Neural crest cell (in vitro differentiated cells): ENCODE data around the gene RNF220. TPM values are rescaled to one million over a fixed set of nuclear protein-coding genes. Genes with fewer than 3 reads are reported as not detected.

Experiments
- DNase-seq: peaks from one replicate; pipeline ENCODE4 v3.0.0; 2021; ENCODE audit warnings: low read depth, mixed read lengths, low spot score
- H3K27ac Mint-ChIP-seq: one replicate; pipeline ENCODE4 v1.8.0; 2021; ENCODE audit warnings: mild to moderate bottlenecking, mixed read lengths; ENCODE audit not compliant: unreplicated experiment
- H3K27me3 Mint-ChIP-seq: 2 replicates; pipeline ENCODE4 v1.8.0; 2021; ENCODE audit warnings: low read depth, mild to moderate bottlenecking, mixed read lengths
- H3K36me3 Mint-ChIP-seq: 2 replicates; pipeline ENCODE4 v1.8.0; 2021; ENCODE audit warnings: low read depth, mild to moderate bottlenecking, mixed read lengths
- H3K4me1 Mint-ChIP-seq: 2 replicates; pipeline ENCODE4 v1.8.0; 2021; ENCODE audit warnings: mixed read lengths
- H3K4me3 Mint-ChIP-seq: one replicate; pipeline ENCODE4 v1.8.0; 2021; ENCODE audit warnings: mild to moderate bottlenecking, mixed read lengths
- H3K9me3 Mint-ChIP-seq: 2 replicates; pipeline ENCODE4 v1.8.0; 2021; ENCODE audit warnings: mixed read lengths
- total RNA-seq: library from RNA; stranded (reverse); gene quantifications from 2 replicates; pipeline ENCODE4 v1.2.1, GENCODE V29; 2021
- TF ChIP-seq, protein P1 (sequence below): fragments of 200-600 bp; sonication (generic); conservative IDR thresholded peaks from 2 replicates; pipeline ENCODE4 v1.5.0; 2021; ENCODE audit warnings: antibody characterized with exemption, mild to moderate bottlenecking

RNF220 gene
- total RNA-seq, 1 donor from 2014 or later = 96.7 TPM

GRCh38 chr1:44609768-44610526, 204.9 kb downstream of the RNF220 start:
- TF ChIP-seq, protein P1, sequence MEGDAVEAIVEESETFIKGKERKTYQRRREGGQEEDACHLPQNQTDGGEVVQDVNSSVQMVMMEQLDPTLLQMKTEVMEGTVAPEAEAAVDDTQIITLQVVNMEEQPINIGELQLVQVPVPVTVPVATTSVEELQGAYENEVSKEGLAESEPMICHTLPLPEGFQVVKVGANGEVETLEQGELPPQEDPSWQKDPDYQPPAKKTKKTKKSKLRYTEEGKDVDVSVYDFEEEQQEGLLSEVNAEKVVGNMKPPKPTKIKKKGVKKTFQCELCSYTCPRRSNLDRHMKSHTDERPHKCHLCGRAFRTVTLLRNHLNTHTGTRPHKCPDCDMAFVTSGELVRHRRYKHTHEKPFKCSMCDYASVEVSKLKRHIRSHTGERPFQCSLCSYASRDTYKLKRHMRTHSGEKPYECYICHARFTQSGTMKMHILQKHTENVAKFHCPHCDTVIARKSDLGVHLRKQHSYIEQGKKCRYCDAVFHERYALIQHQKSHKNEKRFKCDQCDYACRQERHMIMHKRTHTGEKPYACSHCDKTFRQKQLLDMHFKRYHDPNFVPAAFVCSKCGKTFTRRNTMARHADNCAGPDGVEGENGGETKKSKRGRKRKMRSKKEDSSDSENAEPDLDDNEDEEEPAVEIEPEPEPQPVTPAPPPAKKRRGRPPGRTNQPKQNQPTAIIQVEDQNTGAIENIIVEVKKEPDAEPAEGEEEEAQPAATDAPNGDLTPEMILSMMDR = no peak
- no peaks in the 10 kb centered on the region for H3K36me3 Mint-ChIP-seq
- H3K27me3 Mint-ChIP-seq = peaks cover 3% of the 10 kb centered on the region
- no peaks in the 10 kb centered on the region for H3K9me3 Mint-ChIP-seq
- no peak overlapping the region for H3K27ac Mint-ChIP-seq
- H3K4me3 Mint-ChIP-seq = no peak overlapping the region
- no peak for DNase-seq
- no peaks in the 10 kb centered on the region for H3K4me1 Mint-ChIP-seq

DNA sequence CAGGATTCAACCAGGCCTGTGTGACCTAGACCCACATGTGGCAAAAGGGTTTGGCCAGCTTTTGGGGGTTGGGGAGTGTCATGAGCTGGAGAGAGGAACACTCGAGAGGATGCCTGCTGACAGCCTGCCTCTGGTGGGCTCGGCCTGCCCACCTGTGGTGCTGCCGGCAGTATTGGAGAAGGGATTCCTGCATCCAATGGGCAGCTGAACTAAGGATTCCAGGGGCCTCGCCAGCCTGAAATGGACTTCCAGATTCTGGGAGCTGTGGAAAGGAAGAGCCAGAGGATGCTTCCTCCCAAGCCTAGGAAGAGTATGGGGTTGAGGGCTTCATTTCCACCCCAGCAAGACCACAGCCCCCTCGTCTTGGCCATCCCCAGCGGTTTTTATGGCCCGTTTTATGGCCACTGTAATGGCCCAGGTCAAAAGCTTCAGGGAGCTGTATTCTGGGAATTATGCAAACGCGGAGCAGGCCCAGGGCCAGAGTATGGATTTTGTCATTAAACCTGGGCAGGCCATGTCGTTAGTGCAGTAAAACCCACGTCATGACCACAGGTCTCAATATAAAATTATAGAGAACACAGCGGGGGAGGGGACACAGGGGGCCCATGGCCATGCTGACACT, 205.6 kb downstream of the RNF220 start:
- no peak for DNase-seq
- no peaks in the 10 kb centered on the region for H3K4me1 Mint-ChIP-seq
- H3K36me3 Mint-ChIP-seq = no peaks in the 10 kb centered on the region
- H3K27ac Mint-ChIP-seq = no peak overlapping the region
- peaks cover 4% of the 10 kb centered on the region for H3K27me3 Mint-ChIP-seq
- no peak overlapping the region for H3K4me3 Mint-ChIP-seq
- H3K9me3 Mint-ChIP-seq = no peaks in the 10 kb centered on the region
- TF ChIP-seq, protein P1 = no peak

DNA sequence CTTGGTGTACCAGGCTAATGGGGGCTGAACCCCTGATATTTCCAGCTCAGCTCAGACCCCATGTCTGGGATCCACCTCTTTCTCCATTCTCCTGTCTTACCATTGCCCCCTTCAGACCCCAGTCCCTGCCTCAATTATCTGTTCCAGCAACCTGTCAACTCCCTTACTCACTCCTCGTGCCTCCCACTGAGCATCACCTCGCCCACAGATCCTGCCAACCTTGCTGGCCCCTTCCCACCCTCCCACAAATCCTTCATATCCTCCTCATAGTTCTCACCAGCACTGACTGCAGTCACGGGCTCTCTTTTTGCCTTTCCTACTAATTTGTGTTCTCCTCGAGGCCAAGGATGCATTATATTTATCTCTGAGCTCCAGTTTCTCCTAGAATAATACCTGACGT, 206.4 kb downstream of the RNF220 start:
- no peaks in the 10 kb centered on the region for H3K36me3 Mint-ChIP-seq
- H3K27me3 Mint-ChIP-seq = peaks cover 11% of the 10 kb centered on the region
- H3K27ac Mint-ChIP-seq = no peak overlapping the region
- H3K9me3 Mint-ChIP-seq = no peaks in the 10 kb centered on the region
- no peaks in the 10 kb centered on the region for H3K4me1 Mint-ChIP-seq
- DNase-seq = no peak
- TF ChIP-seq, protein P1 = no peak
- no peak overlapping the region for H3K4me3 Mint-ChIP-seq

- H3K27me3 Mint-ChIP-seq = peaks cover 16% of the 10 kb centered on the region
- no peak for DNase-seq
- no peaks in the 10 kb centered on the region for H3K36me3 Mint-ChIP-seq
- no peak overlapping the region for H3K27ac Mint-ChIP-seq
- no peaks in the 10 kb centered on the region for H3K9me3 Mint-ChIP-seq
- H3K4me3 Mint-ChIP-seq = no peak overlapping the region
- TF ChIP-seq, protein P1 = no peak
- H3K4me1 Mint-ChIP-seq = no peaks in the 10 kb centered on the region
Observed at GRCh38 chr1:44611866-44612265, 206.8 kb downstream of the RNF220 start.

- TF ChIP-seq, protein P1 = no peak
- H3K27ac Mint-ChIP-seq = no peak overlapping the region
- no peaks in the 10 kb centered on the region for H3K36me3 Mint-ChIP-seq
- DNase-seq = no peak
- no peaks in the 10 kb centered on the region for H3K9me3 Mint-ChIP-seq
- H3K27me3 Mint-ChIP-seq = peaks cover 32% of the 10 kb centered on the region
- H3K4me1 Mint-ChIP-seq = no peaks in the 10 kb centered on the region
- no peak overlapping the region for H3K4me3 Mint-ChIP-seq
Observed at GRCh38 chr1:44613941-44614340, 208.9 kb downstream of the RNF220 start.
